ENCODE measurements around the gene KLHL2.
A peak's percentile ranks its signal among the peaks of the same experiment; 100 is the strongest.

Gene KLHL2

DNA sequence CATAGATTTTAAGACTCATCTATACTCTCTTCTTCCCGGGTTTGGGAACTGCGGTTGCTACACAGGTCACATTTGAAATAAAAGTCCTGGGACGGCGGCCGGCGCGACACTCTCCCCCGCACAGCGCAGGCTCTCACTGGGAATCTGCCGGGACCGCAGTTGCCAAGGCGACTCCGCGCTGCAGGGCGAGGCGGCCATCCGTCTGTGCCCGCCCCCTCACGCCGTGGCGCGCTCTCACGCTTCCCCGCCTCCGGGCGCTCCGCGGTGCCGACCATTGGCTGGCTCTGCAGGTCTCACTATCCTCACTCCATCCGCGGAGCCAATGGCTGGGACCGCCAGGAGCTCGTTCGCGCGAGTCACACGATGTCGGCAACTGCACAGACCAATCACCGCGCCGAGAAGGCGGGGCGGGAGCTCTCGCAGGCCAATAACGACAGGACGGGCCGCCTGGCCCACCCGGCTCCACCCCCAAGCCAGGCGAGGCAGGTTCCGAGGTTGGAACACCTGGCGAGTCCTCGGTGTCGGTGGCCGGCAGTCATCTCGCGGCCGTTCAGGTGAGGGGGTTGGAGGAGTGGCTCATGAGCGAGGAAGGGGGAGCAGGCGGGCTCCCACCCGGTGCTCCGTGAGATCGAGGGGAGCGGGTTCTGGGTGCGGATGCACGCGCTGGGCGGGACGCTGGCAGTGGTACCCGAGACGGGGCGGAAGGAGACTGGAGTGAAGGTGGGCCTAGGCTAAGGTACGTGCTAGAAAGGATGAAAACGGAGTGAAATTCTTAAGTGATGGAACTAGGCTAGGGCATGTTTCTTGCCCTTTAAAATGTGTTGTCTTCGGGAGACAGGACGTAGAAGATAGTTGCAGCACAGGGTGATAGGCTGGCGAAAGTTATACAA is 120.1 kb downstream of the KLHL2 start, which contains the start of gene MSMO1:
MSMO1 (plus strand) TSS at position 459 of the 890 bp plus-strand sequence. CDS start 5,702 bp downstream, outside the sequence.
- Histone ChIP-seq H3K36me3 (ENCODE audit: control insufficient read depth, insufficient read depth, low read length) (no peaks in the 10 kb centered on the region), H2BK5ac (ENCODE audit: low read length) (peak within 1 kb of the TSS; percentile 80), H3K27me3 (ENCODE audit: insufficient read depth, low read length, poor library complexity) (no peaks in the 10 kb centered on the region), H3K79me1 (ENCODE audit: low read length) (peaks cover 2% of the 10 kb centered on the region), H3K4me2 (ENCODE audit: low read length) (peak within 1 kb of the TSS; percentile 56), H3K27ac (ENCODE audit: low read depth, low read length) (peak within 1 kb of the TSS; percentile 82), H3K18ac (ENCODE audit: low read length) (peak within 1 kb of the TSS; percentile 76), H3K4me1 (ENCODE audit: control insufficient read depth, low read depth, low read length) (no peaks in the 10 kb centered on the region), H2AK5ac (ENCODE audit: low read length) (peak within 1 kb of the TSS; percentile 16), H3K4me3 (ENCODE audit: low read length) (peak within 1 kb of the TSS; percentile 74), H3K79me2 (ENCODE audit: control insufficient read depth, insufficient read depth, low read length) (peaks cover 49% of the 10 kb centered on the region), H3K23ac (ENCODE audit: low read length) (peak within 1 kb of the TSS; percentile 48), H3K4ac (ENCODE audit: low read depth, low read length) (peak within 1 kb of the TSS; percentile 74), H3K56ac (ENCODE audit: low read length) (peak within 1 kb of the TSS; percentile 93), H2BK120ac (ENCODE audit: low read depth, low read length) (peak within 1 kb of the TSS; percentile 6), H3K9ac (ENCODE audit: low read length) (peak within 1 kb of the TSS; percentile 89), H4K8ac (ENCODE audit: low read depth, low read length) (no peak within 1 kb of the TSS), H2BK15ac (replicated peaks; ENCODE audit: low read depth) (peak within 1 kb of the TSS; percentile 37), H4K5ac (ENCODE audit: low read length) (peak within 1 kb of the TSS; percentile 89)
- no CpG with 5 or more reads among the region's 76 CpGs for WGBS (ENCODE audit: extremely low coverage, insufficient coverage, low lambda C conversion rate)
- DNase-seq = peak; percentile 100

DNA sequence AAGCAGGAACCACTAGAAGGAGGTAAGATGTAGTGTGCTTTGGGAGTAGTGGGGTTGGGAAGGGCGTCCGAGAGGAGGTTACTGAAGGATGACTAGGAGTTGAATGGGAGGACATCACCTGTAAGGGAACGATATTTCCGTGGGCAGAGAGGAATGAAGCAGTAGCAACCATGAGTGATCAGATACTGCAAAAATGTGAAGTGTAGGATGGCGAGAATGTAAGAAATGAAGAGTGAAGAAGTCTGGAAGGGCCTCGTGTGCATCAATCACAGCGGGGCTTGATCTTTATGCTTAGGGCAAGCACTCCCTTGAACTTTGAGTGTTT is 120.7 kb downstream of the KLHL2 start:
- Histone ChIP-seq H3K27ac (ENCODE audit: low read depth, low read length) (peak overlapping the region; percentile 71), H2BK120ac (ENCODE audit: low read depth, low read length) (no peak overlapping the region), H4K5ac (ENCODE audit: low read length) (peak overlapping the region; percentile 89), H3K79me2 (ENCODE audit: control insufficient read depth, insufficient read depth, low read length) (peaks cover 52% of the 10 kb centered on the region), H3K9ac (ENCODE audit: low read length) (peak overlapping the region; percentile 89), H2BK15ac (replicated peaks; ENCODE audit: low read depth) (no peak overlapping the region), H3K27me3 (ENCODE audit: insufficient read depth, low read length, poor library complexity) (no peaks in the 10 kb centered on the region), H3K4ac (ENCODE audit: low read depth, low read length) (peak overlapping the region; percentile 74), H3K4me2 (ENCODE audit: low read length) (peak overlapping the region; percentile 56), H3K4me1 (ENCODE audit: control insufficient read depth, low read depth, low read length) (no peaks in the 10 kb centered on the region), H3K18ac (ENCODE audit: low read length) (peak overlapping the region; percentile 75), H3K23ac (ENCODE audit: low read length) (peak overlapping the region; percentile 48), H2AK5ac (ENCODE audit: low read length) (peak overlapping the region; percentile 16), H2BK5ac (ENCODE audit: low read length) (peak overlapping the region; percentile 72), H3K56ac (ENCODE audit: low read length) (peak overlapping the region; percentile 93), H3K79me1 (ENCODE audit: low read length) (peaks cover 2% of the 10 kb centered on the region), H4K8ac (ENCODE audit: low read depth, low read length) (no peak overlapping the region), H3K36me3 (ENCODE audit: control insufficient read depth, insufficient read depth, low read length) (no peaks in the 10 kb centered on the region), H3K4me3 (ENCODE audit: low read length) (peak overlapping the region; percentile 74)
- no CpG with 5 or more reads among the region's 7 CpGs for WGBS (ENCODE audit: extremely low coverage, insufficient coverage, low lambda C conversion rate)
- no peak for DNase-seq

DNA sequence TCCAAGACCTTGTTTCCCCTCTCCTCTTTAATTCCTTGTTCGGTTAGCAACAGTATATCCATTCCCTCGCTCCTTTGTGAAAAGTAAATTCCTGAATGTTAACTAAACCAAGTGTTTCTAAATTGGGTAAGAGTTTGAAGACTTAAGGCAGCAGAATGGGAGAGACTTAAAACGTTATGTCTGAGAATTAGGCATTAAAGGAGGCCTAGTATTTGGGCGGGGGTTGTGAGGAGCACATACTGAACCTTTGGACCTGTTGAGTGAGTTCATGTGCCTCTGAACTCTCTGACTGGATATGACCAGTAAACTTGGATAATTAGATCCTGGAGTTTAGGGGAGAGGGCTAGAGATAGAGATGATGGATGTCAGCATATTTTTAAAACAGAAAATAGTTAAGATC is 121.3 kb downstream of the KLHL2 start:
- H3K4ac ChIP-seq (ENCODE audit: low read depth, low read length) = no peak overlapping the region
- peak overlapping the region; percentile 74 for H3K4me3 ChIP-seq (ENCODE audit: low read length)
- no peak overlapping the region for H2BK120ac ChIP-seq (ENCODE audit: low read depth, low read length)
- H3K4me1 ChIP-seq (ENCODE audit: control insufficient read depth, low read depth, low read length) = no peaks in the 10 kb centered on the region
- no peaks in the 10 kb centered on the region for H3K27me3 ChIP-seq (ENCODE audit: insufficient read depth, low read length, poor library complexity)
- no peak overlapping the region for H4K5ac ChIP-seq (ENCODE audit: low read length)
- peak overlapping the region; percentile 74 for H3K27ac ChIP-seq (ENCODE audit: low read depth, low read length)
- no peak overlapping the region for H4K8ac ChIP-seq (ENCODE audit: low read depth, low read length)
- H2AK5ac ChIP-seq (ENCODE audit: low read length) = no peak overlapping the region
- DNase-seq = no peak
- peak overlapping the region; percentile 89 for H3K9ac ChIP-seq (ENCODE audit: low read length)
- no peak overlapping the region for H2BK15ac ChIP-seq (replicated peaks; ENCODE audit: low read depth)
- H3K18ac ChIP-seq (ENCODE audit: low read length) = no peak overlapping the region
- H3K79me1 ChIP-seq (ENCODE audit: low read length) = peaks cover 2% of the 10 kb centered on the region
- H3K79me2 ChIP-seq (ENCODE audit: control insufficient read depth, insufficient read depth, low read length) = peaks cover 55% of the 10 kb centered on the region
- H3K23ac ChIP-seq (ENCODE audit: low read length) = no peak overlapping the region
- H3K56ac ChIP-seq (ENCODE audit: low read length) = peak overlapping the region; percentile 93
- no peaks in the 10 kb centered on the region for H3K36me3 ChIP-seq (ENCODE audit: control insufficient read depth, insufficient read depth, low read length)
- whole genome bisulfite sequencing (ENCODE audit: extremely low coverage, insufficient coverage, low lambda C conversion rate) = no CpG with 5 or more reads among the region's 4 CpGs
- H2BK5ac ChIP-seq (ENCODE audit: low read length) = no peak overlapping the region
- H3K4me2 ChIP-seq (ENCODE audit: low read length) = peak overlapping the region; percentile 56

DNA sequence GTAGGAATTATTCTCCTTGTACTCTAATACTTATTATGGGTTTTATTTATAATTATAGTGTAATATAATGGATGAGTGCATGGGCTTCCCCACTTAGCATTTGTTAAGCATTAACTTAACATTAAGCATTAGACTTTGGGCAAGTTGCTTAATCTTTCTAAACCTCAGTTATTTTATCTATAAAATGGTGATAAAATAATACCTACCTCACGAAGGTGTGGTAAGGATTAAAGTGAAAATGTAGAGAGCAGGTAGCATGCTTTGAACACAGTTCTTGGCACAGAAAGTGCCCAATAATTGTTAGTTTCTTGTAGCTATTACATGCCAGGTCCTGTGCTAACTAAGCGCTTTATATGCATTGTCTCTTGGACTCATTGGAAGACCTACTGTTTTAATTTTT is 122.7 kb downstream of the KLHL2 start:
- Histone ChIP-seq H3K79me1 (ENCODE audit: low read length) (peaks cover 4% of the 10 kb centered on the region), H3K27ac (ENCODE audit: low read depth, low read length) (no peak overlapping the region), H3K79me2 (ENCODE audit: control insufficient read depth, insufficient read depth, low read length) (peaks cover 67% of the 10 kb centered on the region), H3K9ac (ENCODE audit: low read length) (peak overlapping the region; percentile 64), H2AK5ac (ENCODE audit: low read length) (no peak overlapping the region), H3K4ac (ENCODE audit: low read depth, low read length) (no peak overlapping the region), H3K4me1 (ENCODE audit: control insufficient read depth, low read depth, low read length) (peaks cover 1% of the 10 kb centered on the region), H2BK15ac (replicated peaks; ENCODE audit: low read depth) (no peak overlapping the region), H4K5ac (ENCODE audit: low read length) (no peak overlapping the region), H3K23ac (ENCODE audit: low read length) (no peak overlapping the region), H3K4me2 (ENCODE audit: low read length) (peak overlapping the region; percentile 67), H3K18ac (ENCODE audit: low read length) (no peak overlapping the region), H3K36me3 (ENCODE audit: control insufficient read depth, insufficient read depth, low read length) (no peaks in the 10 kb centered on the region), H4K8ac (ENCODE audit: low read depth, low read length) (no peak overlapping the region), H3K27me3 (ENCODE audit: insufficient read depth, low read length, poor library complexity) (no peaks in the 10 kb centered on the region), H3K4me3 (ENCODE audit: low read length) (peak overlapping the region; percentile 9), H2BK120ac (ENCODE audit: low read depth, low read length) (no peak overlapping the region), H3K56ac (ENCODE audit: low read length) (peak overlapping the region; percentile 12), H2BK5ac (ENCODE audit: low read length) (no peak overlapping the region)
- no CpG with 5 or more reads among the region's 2 CpGs for WGBS (ENCODE audit: extremely low coverage, insufficient coverage, low lambda C conversion rate)
- no peak for DNase-seq

DNA sequence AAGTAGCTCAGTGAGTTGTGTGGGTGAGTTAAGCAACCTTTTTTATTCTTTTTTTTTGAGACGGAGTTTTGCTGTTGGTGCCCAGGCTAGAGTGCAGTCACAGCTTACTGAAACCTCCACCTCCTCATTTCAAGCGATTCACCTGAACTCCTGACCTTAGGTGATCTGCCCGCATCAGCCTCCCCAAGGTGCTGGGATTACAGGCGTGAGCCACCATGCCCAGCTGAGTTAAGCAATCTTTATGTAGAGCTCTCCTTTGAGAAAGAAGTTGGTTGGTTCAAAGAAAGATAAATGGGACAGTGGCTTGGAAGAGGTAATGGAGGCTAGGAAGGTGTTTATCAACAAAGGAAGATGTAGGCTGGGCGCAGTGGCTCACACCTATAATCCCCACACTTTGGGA is 123.3 kb downstream of the KLHL2 start:
- H2BK5ac ChIP-seq (ENCODE audit: low read length) = no peak overlapping the region
- no peaks in the 10 kb centered on the region for H3K36me3 ChIP-seq (ENCODE audit: control insufficient read depth, insufficient read depth, low read length)
- H3K9ac ChIP-seq (ENCODE audit: low read length) = peak overlapping the region; percentile 64
- no peak overlapping the region for H4K8ac ChIP-seq (ENCODE audit: low read depth, low read length)
- no peak overlapping the region for H2AK5ac ChIP-seq (ENCODE audit: low read length)
- H3K79me2 ChIP-seq (ENCODE audit: control insufficient read depth, insufficient read depth, low read length) = peaks cover 73% of the 10 kb centered on the region
- H3K4ac ChIP-seq (ENCODE audit: low read depth, low read length) = no peak overlapping the region
- H3K56ac ChIP-seq (ENCODE audit: low read length) = peak overlapping the region; percentile 52
- H2BK120ac ChIP-seq (ENCODE audit: low read depth, low read length) = no peak overlapping the region
- H3K4me3 ChIP-seq (ENCODE audit: low read length) = peak overlapping the region; percentile 11
- no CpG with 5 or more reads among the region's 5 CpGs for WGBS (ENCODE audit: extremely low coverage, insufficient coverage, low lambda C conversion rate)
- H3K23ac ChIP-seq (ENCODE audit: low read length) = no peak overlapping the region
- H3K4me1 ChIP-seq (ENCODE audit: control insufficient read depth, low read depth, low read length) = peaks cover 1% of the 10 kb centered on the region
- no peak overlapping the region for H3K27ac ChIP-seq (ENCODE audit: low read depth, low read length)
- H3K18ac ChIP-seq (ENCODE audit: low read length) = no peak overlapping the region
- peaks cover 4% of the 10 kb centered on the region for H3K79me1 ChIP-seq (ENCODE audit: low read length)
- no peak overlapping the region for H4K5ac ChIP-seq (ENCODE audit: low read length)
- DNase-seq = no peak
- H2BK15ac ChIP-seq (replicated peaks; ENCODE audit: low read depth) = no peak overlapping the region
- H3K27me3 ChIP-seq (ENCODE audit: insufficient read depth, low read length, poor library complexity) = no peaks in the 10 kb centered on the region
- peak overlapping the region; percentile 67 for H3K4me2 ChIP-seq (ENCODE audit: low read length)

All from mesendoderm (in vitro differentiated cells).